Measurements from ENCODE around the gene GFRAL. TPM values are rescaled to one million over a fixed set of nuclear protein-coding genes. Genes with fewer than 3 reads are reported as not detected.

The GFRAL gene, protein sequence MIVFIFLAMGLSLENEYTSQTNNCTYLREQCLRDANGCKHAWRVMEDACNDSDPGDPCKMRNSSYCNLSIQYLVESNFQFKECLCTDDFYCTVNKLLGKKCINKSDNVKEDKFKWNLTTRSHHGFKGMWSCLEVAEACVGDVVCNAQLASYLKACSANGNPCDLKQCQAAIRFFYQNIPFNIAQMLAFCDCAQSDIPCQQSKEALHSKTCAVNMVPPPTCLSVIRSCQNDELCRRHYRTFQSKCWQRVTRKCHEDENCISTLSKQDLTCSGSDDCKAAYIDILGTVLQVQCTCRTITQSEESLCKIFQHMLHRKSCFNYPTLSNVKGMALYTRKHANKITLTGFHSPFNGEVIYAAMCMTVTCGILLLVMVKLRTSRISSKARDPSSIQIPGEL
- not detected in 2 replicates for total RNA-seq
- long read RNA-seq = 0 reads

- DNase-seq (ENCODE audit: low spot score, unreplicated experiment) = no peak
- H3K36me3 Mint-ChIP-seq (ENCODE audit: insufficient read depth) = no peaks in the 10 kb centered on the region
- no peaks in the 10 kb centered on the region for H3K27me3 Mint-ChIP-seq
- no peaks in the 10 kb centered on the region for H3K4me1 Mint-ChIP-seq (ENCODE audit: low read depth)
- no peak within 1 kb of the TSS for H3K27ac Mint-ChIP-seq
- TF ChIP-seq, protein P1, sequence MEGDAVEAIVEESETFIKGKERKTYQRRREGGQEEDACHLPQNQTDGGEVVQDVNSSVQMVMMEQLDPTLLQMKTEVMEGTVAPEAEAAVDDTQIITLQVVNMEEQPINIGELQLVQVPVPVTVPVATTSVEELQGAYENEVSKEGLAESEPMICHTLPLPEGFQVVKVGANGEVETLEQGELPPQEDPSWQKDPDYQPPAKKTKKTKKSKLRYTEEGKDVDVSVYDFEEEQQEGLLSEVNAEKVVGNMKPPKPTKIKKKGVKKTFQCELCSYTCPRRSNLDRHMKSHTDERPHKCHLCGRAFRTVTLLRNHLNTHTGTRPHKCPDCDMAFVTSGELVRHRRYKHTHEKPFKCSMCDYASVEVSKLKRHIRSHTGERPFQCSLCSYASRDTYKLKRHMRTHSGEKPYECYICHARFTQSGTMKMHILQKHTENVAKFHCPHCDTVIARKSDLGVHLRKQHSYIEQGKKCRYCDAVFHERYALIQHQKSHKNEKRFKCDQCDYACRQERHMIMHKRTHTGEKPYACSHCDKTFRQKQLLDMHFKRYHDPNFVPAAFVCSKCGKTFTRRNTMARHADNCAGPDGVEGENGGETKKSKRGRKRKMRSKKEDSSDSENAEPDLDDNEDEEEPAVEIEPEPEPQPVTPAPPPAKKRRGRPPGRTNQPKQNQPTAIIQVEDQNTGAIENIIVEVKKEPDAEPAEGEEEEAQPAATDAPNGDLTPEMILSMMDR (IDR thresholded peaks at IDR 0.05; ENCODE audit: unreplicated experiment) = no peak
- no peaks in the 10 kb centered on the region for H3K9me3 Mint-ChIP-seq (ENCODE audit: low read depth)
- H3K4me3 Mint-ChIP-seq (ENCODE audit: low read depth) = no peak within 1 kb of the TSS
Observed at GRCh38 chr6:55327169-55327568, at the start of gene GFRAL. Gene GFRAL, plus strand, starts transcription at chr6:55327469. Its CDS starts 86 bp downstream, at chr6:55327555.

DNA sequence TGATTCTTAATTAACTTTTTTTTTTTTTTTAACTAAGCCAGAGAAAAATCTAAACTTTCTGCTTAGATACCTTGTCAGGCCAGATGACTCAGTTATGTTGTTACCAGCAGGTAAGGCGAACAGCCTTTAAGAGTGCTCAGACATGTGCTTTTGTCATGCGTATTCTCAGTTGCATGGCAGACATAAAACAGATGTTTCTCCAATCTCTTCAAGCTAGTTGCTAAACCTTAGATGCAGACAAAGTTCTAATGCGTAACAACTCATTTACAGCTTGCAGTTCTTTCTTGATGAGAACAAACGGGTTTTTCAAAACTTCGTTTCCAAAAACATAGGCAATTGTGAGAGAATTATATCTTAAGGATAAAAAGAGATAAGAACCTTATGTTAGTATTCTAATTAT is 49.6 kb upstream of the GFRAL start:
- Mint-ChIP-seq H3K36me3 (ENCODE audit: insufficient read depth) (no peaks in the 10 kb centered on the region), H3K4me1 (ENCODE audit: low read depth) (peaks cover 10% of the 10 kb centered on the region), H3K27ac (no peak overlapping the region), H3K4me3 (ENCODE audit: low read depth) (no peak overlapping the region), H3K9me3 (ENCODE audit: low read depth) (no peaks in the 10 kb centered on the region), H3K27me3 (no peaks in the 10 kb centered on the region)
- TF ChIP-seq, protein P1 (IDR thresholded peaks at IDR 0.05; ENCODE audit: unreplicated experiment) = no peak
- DNase-seq (ENCODE audit: low spot score, unreplicated experiment) = no peak

DNA sequence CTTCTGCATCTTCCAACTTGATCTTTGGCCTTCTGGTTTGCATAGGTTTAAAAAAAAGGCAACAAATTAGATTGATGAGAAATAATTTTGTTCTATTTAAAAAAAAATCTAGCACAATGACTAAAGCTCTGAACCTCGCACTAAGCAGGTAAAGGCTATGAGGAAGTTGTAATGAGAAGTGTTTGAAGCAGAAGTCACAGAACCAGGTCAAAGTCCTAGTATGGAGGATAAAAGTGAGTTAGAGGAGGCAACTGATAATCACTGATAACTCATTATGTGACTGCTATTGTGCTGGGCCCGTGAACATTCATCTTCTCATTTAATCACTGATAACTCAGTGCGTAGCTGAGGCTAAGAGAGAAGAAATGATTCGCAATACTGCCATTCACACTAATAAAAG is 46.1 kb upstream of the GFRAL start:
- H3K27me3 Mint-ChIP-seq = no peaks in the 10 kb centered on the region
- no peak overlapping the region for H3K27ac Mint-ChIP-seq
- H3K36me3 Mint-ChIP-seq (ENCODE audit: insufficient read depth) = no peaks in the 10 kb centered on the region
- TF ChIP-seq, protein P1 (IDR thresholded peaks at IDR 0.05; ENCODE audit: unreplicated experiment) = no peak
- no peaks in the 10 kb centered on the region for H3K9me3 Mint-ChIP-seq (ENCODE audit: low read depth)
- DNase-seq (ENCODE audit: low spot score, unreplicated experiment) = no peak
- H3K4me3 Mint-ChIP-seq (ENCODE audit: low read depth) = no peak overlapping the region
- H3K4me1 Mint-ChIP-seq (ENCODE audit: low read depth) = peaks cover 10% of the 10 kb centered on the region

DNA sequence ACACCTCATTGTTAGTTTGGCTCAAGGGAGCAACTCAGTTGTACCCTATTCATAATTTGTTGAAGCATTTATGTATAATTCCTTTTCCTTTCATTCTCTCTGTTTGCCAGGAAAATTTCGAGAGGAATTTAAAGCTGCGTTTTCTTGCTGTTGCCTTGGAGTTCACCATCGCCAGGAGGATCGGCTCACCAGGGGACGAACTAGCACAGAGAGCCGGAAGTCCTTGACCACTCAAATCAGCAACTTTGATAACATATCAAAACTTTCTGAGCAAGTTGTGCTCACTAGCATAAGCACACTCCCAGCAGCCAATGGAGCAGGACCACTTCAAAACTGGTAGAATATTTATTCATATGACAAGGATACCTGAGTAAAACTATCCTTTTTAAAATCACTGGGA is 45.2 kb upstream of the GFRAL start:
- H3K4me1 Mint-ChIP-seq (ENCODE audit: low read depth) = peaks cover 7% of the 10 kb centered on the region
- no peak overlapping the region for H3K27ac Mint-ChIP-seq
- no peaks in the 10 kb centered on the region for H3K36me3 Mint-ChIP-seq (ENCODE audit: insufficient read depth)
- H3K4me3 Mint-ChIP-seq (ENCODE audit: low read depth) = no peak overlapping the region
- TF ChIP-seq, protein P1 (IDR thresholded peaks at IDR 0.05; ENCODE audit: unreplicated experiment) = no peak
- no peak for DNase-seq (ENCODE audit: low spot score, unreplicated experiment)
- no peaks in the 10 kb centered on the region for H3K9me3 Mint-ChIP-seq (ENCODE audit: low read depth)
- H3K27me3 Mint-ChIP-seq = no peaks in the 10 kb centered on the region

GRCh38 chr6:55286824-55287223 is 40.4 kb upstream of the GFRAL start:
- Mint-ChIP-seq H3K4me3 (ENCODE audit: low read depth) (no peak overlapping the region), H3K27ac (no peak overlapping the region), H3K9me3 (ENCODE audit: low read depth) (no peaks in the 10 kb centered on the region), H3K4me1 (ENCODE audit: low read depth) (no peaks in the 10 kb centered on the region), H3K36me3 (ENCODE audit: insufficient read depth) (no peaks in the 10 kb centered on the region), H3K27me3 (no peaks in the 10 kb centered on the region)
- TF ChIP-seq, protein P1 (IDR thresholded peaks at IDR 0.05; ENCODE audit: unreplicated experiment) = no peak
- no peak for DNase-seq (ENCODE audit: low spot score, unreplicated experiment)
